SK-N-MC (cell line): Measurements from ENCODE around the gene S100A5.

Source experiments
- EZH2 ChIP-seq: fragments of 200-600 bp; sonication (generic); IDR thresholded peaks from one replicate; pipeline ENCODE4 v1.6.1; 2017; ENCODE audit warnings: antibody characterized with exemption
- POLR2AphosphoS5 ChIP-seq: IDR thresholded peaks from 2 replicates; pipeline ENCODE4 v1.6.1; 2012; ENCODE audit warnings: mild to moderate bottlenecking, low read depth, low read length, borderline replicate concordance

GRCh38 chr1:153563991-153564390 is 23.3 kb upstream of the S100A5 start:
- TF ChIP-seq POLR2AphosphoS5, result no peak
- TF ChIP-seq EZH2, result no peak
